ENCODE measurements around the gene ATG2B.

GRCh38 chr14:96286251-96286650 lies 76.9 kb downstream of the ATG2B start:
- no peak for TF ChIP-seq EZH2 (IDR thresholded peaks at IDR 0.05; ENCODE audit: low read length, unreplicated experiment)
- TF ChIP-seq CTCF (conservative IDR thresholded peaks at IDR 0.05; ENCODE audit: low read depth, low read length): no peak
